Natural killer cell (primary cell): ENCODE data around the gene MLLT1. TPM values are rescaled to one million over a fixed set of nuclear protein-coding genes. Genes with fewer than 3 reads are reported as not detected.

ENCODE experiments used
- ATAC-seq, 3 donors: fragments of 150-1000 bp in 2 of 3; fragments of 200-7000 bp in 1 of 3; cut with Tn5 transposase; 1 replicate in 1 of 3; 2 replicates in 2 of 3; pipeline ENCODE4 v1.10.0; 2021; ENCODE audit warnings: mild to moderate bottlenecking in 2 of 3, moderate library complexity in 2 of 3
- DNase-seq, 2 donors: peaks; one replicate each; pipeline versions ENCODE4 v3.0.0 to v3.0.0-alpha.2; 2013 to 2021; ENCODE audit warnings: mixed read lengths in 1 of 2
- H3K27ac ChIP-seq: one replicate; pipeline ENCODE4 v1.5.1; 2013; ENCODE audit warnings: mild to moderate bottlenecking, low read length
- H3K27me3 ChIP-seq: one replicate; pipeline ENCODE4 v1.6.1; 2013; ENCODE audit warnings: low read length; ENCODE audit not compliant: control insufficient read depth, insufficient read depth
- H3K36me3 ChIP-seq: one replicate; pipeline ENCODE4 v1.6.1; 2013; ENCODE audit warnings: low read length; ENCODE audit not compliant: control insufficient read depth, insufficient read depth
- H3K4me1 ChIP-seq: one replicate; pipeline ENCODE4 v1.6.1; 2013; ENCODE audit warnings: low read length; ENCODE audit not compliant: control insufficient read depth, insufficient read depth
- H3K4me3 ChIP-seq: one replicate; pipeline ENCODE4 v1.5.1; 2013; ENCODE audit warnings: low read length
- H3K9me3 ChIP-seq: one replicate; pipeline ENCODE4 v1.6.1; 2013; ENCODE audit warnings: low read length; ENCODE audit not compliant: control insufficient read depth, insufficient read depth
- H3K27ac Mint-ChIP-seq, 2 donors: one replicate each; pipeline ENCODE4 v1.8.0; 2022; ENCODE audit warnings: mild to moderate bottlenecking in 2 of 2, mixed read lengths in 2 of 2, moderate library complexity in 1 of 2
- H3K27me3 Mint-ChIP-seq, 2 donors: one replicate each; pipeline ENCODE4 v1.8.0; 2022; ENCODE audit warnings: low read depth in 2 of 2, mixed read lengths in 2 of 2
- H3K36me3 Mint-ChIP-seq: one replicate; pipeline ENCODE4 v1.8.0; 2022; ENCODE audit warnings: mixed read lengths
- H3K4me1 Mint-ChIP-seq, 2 donors: one replicate each; pipeline ENCODE4 v1.8.0; 2022; ENCODE audit warnings: mixed read lengths in 2 of 2
- H3K4me3 Mint-ChIP-seq: one replicate; pipeline ENCODE4 v1.8.0; 2022; ENCODE audit warnings: mild to moderate bottlenecking, moderate library complexity, mixed read lengths
- H3K9me3 Mint-ChIP-seq, 2 donors: one replicate each; pipeline ENCODE4 v1.8.0; 2022; ENCODE audit warnings: mixed read lengths in 2 of 2
- WGBS: methylation state at CpG from one replicate; pipeline ENCODE4 v1.1.7; 2013; ENCODE audit warnings: missing lambda C conversion rate; ENCODE audit not compliant: insufficient coverage; 5-methylcytosine and 5-hydroxymethylcytosine counted together
- intact Hi-C: fragments of 100-400 bp; cut with micrococcal nuclease; formaldehyde crosslinking; loops from one replicate; pipeline ENCODE4 v1.14.2; 2022
- total RNA-seq, 4 donors: library from RNA; stranded (reverse); fragments of 120-200 nt in 1 of 4; gene quantifications; one replicate each; pipeline versions ENCODE4 v1.2.3 to v1.2.4, GENCODE V29; 2013 to 2022
- TF ChIP-seq, protein P1 (sequence below): fragments of 200-600 bp; IDR thresholded peaks from one replicate; pipeline ENCODE4 v1.8.0; 2022; ENCODE audit warnings: antibody characterized with exemption

MLLT1 gene
- total RNA-seq, 3 donors from 2014 or later (not counting 1 experiment from before 2014, with no cell fraction given): 30.2 to 43.8 (median 36.6) TPM

- H3K4me3 ChIP-seq: no peak overlapping the region
- Mint-ChIP-seq H3K4me1 (peaks cover 51 to 59% of the 10 kb centered on the region in 2 donors), H3K27ac (no peak overlapping the region), H3K36me3 (no peaks in the 10 kb centered on the region), H3K27me3 (no peaks in the 10 kb centered on the region), H3K4me3 (no peak overlapping the region), H3K9me3 (no peaks in the 10 kb centered on the region)
- intact Hi-C loops: no loop called here
- TF ChIP-seq, protein P1, sequence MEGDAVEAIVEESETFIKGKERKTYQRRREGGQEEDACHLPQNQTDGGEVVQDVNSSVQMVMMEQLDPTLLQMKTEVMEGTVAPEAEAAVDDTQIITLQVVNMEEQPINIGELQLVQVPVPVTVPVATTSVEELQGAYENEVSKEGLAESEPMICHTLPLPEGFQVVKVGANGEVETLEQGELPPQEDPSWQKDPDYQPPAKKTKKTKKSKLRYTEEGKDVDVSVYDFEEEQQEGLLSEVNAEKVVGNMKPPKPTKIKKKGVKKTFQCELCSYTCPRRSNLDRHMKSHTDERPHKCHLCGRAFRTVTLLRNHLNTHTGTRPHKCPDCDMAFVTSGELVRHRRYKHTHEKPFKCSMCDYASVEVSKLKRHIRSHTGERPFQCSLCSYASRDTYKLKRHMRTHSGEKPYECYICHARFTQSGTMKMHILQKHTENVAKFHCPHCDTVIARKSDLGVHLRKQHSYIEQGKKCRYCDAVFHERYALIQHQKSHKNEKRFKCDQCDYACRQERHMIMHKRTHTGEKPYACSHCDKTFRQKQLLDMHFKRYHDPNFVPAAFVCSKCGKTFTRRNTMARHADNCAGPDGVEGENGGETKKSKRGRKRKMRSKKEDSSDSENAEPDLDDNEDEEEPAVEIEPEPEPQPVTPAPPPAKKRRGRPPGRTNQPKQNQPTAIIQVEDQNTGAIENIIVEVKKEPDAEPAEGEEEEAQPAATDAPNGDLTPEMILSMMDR: no peak
- no peaks in the 10 kb centered on the region for H3K36me3 ChIP-seq
- no peaks in the 10 kb centered on the region for H3K27me3 ChIP-seq
- DNase-seq (no peak), ATAC-seq (no peak)
- H3K4me1 ChIP-seq: peaks cover 13% of the 10 kb centered on the region
- no peaks in the 10 kb centered on the region for H3K9me3 ChIP-seq
- no peak overlapping the region for H3K27ac ChIP-seq
- WGBS: 95% methylated on average over 5 of the region's 7 CpGs
Measured at GRCh38 chr19:6247007-6247288, 32.8 kb downstream of the MLLT1 start.

DNA sequence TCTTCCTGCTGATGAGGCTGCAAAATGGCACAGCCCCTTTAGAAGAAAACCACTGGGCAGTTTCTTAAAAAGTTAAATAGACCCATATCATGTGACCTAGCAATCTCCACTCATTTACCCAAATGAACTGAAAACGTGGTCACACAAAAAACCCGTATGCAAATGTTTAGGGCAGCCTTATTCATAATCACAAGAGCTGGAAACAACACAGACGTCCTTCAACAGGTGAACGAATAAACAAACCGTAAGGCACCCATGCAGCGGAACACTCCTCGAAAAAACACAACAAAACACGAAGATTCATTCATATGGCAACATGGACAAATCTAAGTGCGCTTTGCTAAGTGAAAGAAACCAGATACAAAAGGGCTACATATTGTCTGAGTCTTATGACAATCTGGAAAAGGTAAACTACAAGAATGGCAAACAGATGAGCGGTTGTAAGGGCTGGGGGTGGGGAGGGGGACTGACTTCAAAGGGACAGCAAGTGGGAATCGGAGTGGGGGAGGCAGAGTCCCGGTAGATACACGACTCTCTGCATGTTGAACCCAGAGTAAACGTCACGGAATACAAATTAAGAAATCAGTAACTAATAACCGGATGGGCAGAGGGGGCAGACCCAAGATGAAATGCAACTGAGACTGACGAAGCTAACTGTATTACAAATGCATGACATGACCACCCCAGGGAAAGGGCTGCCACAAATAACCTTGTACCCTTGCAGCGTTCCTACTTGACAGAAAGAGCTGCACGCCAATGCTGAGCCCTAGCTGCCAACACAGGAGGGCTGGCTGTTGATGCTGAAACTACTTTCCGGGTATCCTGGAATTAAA, 33.4 kb downstream of the MLLT1 start:
- Mint-ChIP-seq H3K4me3 (no peak overlapping the region), H3K4me1 (peaks cover 47 to 55% of the 10 kb centered on the region in 2 donors), H3K27ac (peak overlapping the region in 1 of 2 donors; percentile 63), H3K27me3 (no peaks in the 10 kb centered on the region), H3K36me3 (no peaks in the 10 kb centered on the region), H3K9me3 (no peaks in the 10 kb centered on the region)
- DNase-seq (no peak), ATAC-seq (no peak)
- no peaks in the 10 kb centered on the region for H3K36me3 ChIP-seq
- 84% methylated on average over 20 of the region's 20 CpGs for WGBS
- intact Hi-C loops: no loop called here
- H3K27me3 ChIP-seq: no peaks in the 10 kb centered on the region
- no peaks in the 10 kb centered on the region for H3K9me3 ChIP-seq
- no peak overlapping the region for H3K27ac ChIP-seq
- peaks cover 13% of the 10 kb centered on the region for H3K4me1 ChIP-seq
- no peak overlapping the region for H3K4me3 ChIP-seq
- TF ChIP-seq, protein P1: no peak

DNA sequence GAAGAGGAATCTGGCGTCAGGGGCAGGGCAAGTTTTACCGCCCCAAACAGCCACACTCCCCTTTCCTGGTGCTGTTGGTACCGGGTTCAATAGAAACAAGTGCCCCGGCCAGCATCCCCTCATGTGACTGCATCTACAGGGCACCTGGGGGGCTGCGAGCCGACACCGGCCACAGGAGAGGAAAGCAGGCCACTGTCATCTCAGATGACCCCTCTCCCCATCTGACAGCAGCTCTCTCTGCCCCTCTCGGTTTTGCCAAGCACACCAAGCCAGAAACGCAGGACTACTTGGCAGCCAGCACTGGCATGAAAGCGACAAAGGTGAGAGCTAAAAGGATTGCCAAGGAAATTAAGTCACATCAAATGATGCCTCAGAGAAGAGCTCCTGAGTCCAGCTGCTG, 37.1 kb downstream of the MLLT1 start:
- DNase-seq (no peak), ATAC-seq (no peak)
- Histone ChIP-seq H3K4me3 (no peak overlapping the region), H3K4me1 (peaks cover 22% of the 10 kb centered on the region), H3K27ac (no peak overlapping the region), H3K9me3 (no peaks in the 10 kb centered on the region), H3K27me3 (no peaks in the 10 kb centered on the region), H3K36me3 (no peaks in the 10 kb centered on the region)
- Mint-ChIP-seq H3K4me3 (no peak overlapping the region), H3K36me3 (no peaks in the 10 kb centered on the region), H3K4me1 (peaks cover 32 to 54% of the 10 kb centered on the region in 2 donors), H3K27me3 (no peaks in the 10 kb centered on the region), H3K9me3 (no peaks in the 10 kb centered on the region), H3K27ac (peak overlapping the region in 1 of 2 donors; percentile 95)
- intact Hi-C loops: no loop called here
- TF ChIP-seq, protein P1: no peak
- 95% methylated on average over 10 of the region's 10 CpGs for WGBS
